B cell (primary cell): ENCODE measurements around the gene IGFBP7. TPM values are rescaled to one million over a fixed set of nuclear protein-coding genes. Genes with fewer than 3 reads are reported as not detected.

Experiments used
- ATAC-seq: fragments of 200-7000 bp; cut with Tn5 transposase; one replicate; pipeline ENCODE4 v1.10.0; 2021; ENCODE audit warnings: low read depth, mild to moderate bottlenecking, moderate number of reproducible peaks, moderate library complexity
- CTCF ChIA-PET: fragments of 350-600 bp; sonication (Branson Sonifier 250); formaldehyde crosslinking; loops from one replicate; lab custom pipeline; 2021; ENCODE audit warnings: antibody characterized with exemption, inconsistent platforms; lab: Charles Lee
- POLR2A ChIA-PET: fragments of 350-600 bp; sonication (Branson Sonifier 250); formaldehyde crosslinking; loops from one replicate; lab custom pipeline; 2021; ENCODE audit warnings: antibody characterized with exemption; lab: Charles Lee
- DNase-seq: peaks from one replicate; pipeline ENCODE4 v3.0.0; 2013
- H2AFZ ChIP-seq: 2 replicates; pipeline ENCODE4 v1.6.1; 2012; ENCODE audit warnings: mild to moderate bottlenecking, low read depth, low read length; ENCODE audit not compliant: insufficient read depth, poor library complexity, severe bottlenecking
- H3K27ac ChIP-seq, 2 donors: 1 replicate in 1 of 2; 2 replicates in 1 of 2; pipeline ENCODE4 v1.5.1; 2012 to 2013; ENCODE audit warnings: low read length in 2 of 2, mild to moderate bottlenecking in 2 of 2, moderate library complexity in 1 of 2
- H3K27me3 ChIP-seq, 4 experiments: fragments of 200-600 bp in 1 of 4; sonication (generic) in 1 of 4; replicated peaks in 1 of 4; 1 replicate in 2 of 4; 2 replicates in 2 of 4; pipeline versions ENCODE4 v1.6.1 to v1.7.0; 2013 to 2016; ENCODE audit warnings: low read length in 3 of 4, mild to moderate bottlenecking in 2 of 4, mixed read lengths in 1 of 4, moderate library complexity in 1 of 4; ENCODE audit not compliant: insufficient read depth in 4 of 4, control insufficient read depth in 3 of 4; ENCODE audit errors: control extremely low read depth in 1 of 4
- H3K36me3 ChIP-seq, 2 experiments: replicated peaks in 1 of 2; 1 replicate in 1 of 2; 2 replicates in 1 of 2; pipeline versions ENCODE4 v1.6.1 to v1.7.1; 2013; ENCODE audit warnings: low read length in 1 of 2; ENCODE audit not compliant: insufficient read depth in 2 of 2, control insufficient read depth in 1 of 2; ENCODE audit errors: control extremely low read depth in 1 of 2, extremely low read depth in 1 of 2
- H3K4me1 ChIP-seq, 2 donors: fragments of 200-600 bp in 1 of 2; sonication (generic) in 1 of 2; 1 replicate in 1 of 2; 2 replicates in 1 of 2; pipeline versions ENCODE4 v1.5.1 to v1.6.1; 2013 to 2017; ENCODE audit warnings: low read length in 2 of 2; ENCODE audit not compliant: control insufficient read depth in 2 of 2, insufficient read depth in 2 of 2
- H3K4me2 ChIP-seq: replicated peaks from 2 replicates; pipeline ENCODE3; 2012; ENCODE audit warnings: mild to moderate bottlenecking, low read depth, low read length; ENCODE audit not compliant: poor library complexity, severe bottlenecking
- H3K4me3 ChIP-seq, 5 experiments: fragments of 200-600 bp in 1 of 5; sonication (generic) in 1 of 5; 1 replicate in 3 of 5; 2 replicates in 2 of 5; pipeline versions ENCODE4 v1.5.1 to v1.7.0; 2011 to 2016; ENCODE audit warnings: low read length in 4 of 5, mild to moderate bottlenecking in 4 of 5, low read depth in 2 of 5, control low read depth in 1 of 5, moderate library complexity in 1 of 5; ENCODE audit not compliant: insufficient read depth in 1 of 5; ENCODE audit errors: control extremely low read depth in 1 of 5, extremely low read depth in 1 of 5
- H3K79me2 ChIP-seq: fragments of 200-600 bp; sonication (generic); one replicate; pipeline ENCODE4 v1.6.0; 2016; ENCODE audit warnings: low read length; ENCODE audit not compliant: control insufficient read depth, insufficient read depth
- H3K9ac ChIP-seq: fragments of 200-600 bp; sonication (generic); 2 replicates; pipeline ENCODE4 v1.6.1; 2017; ENCODE audit warnings: mild to moderate bottlenecking, low read length, moderate library complexity
- H3K9me3 ChIP-seq, 3 donors: one replicate each; pipeline versions ENCODE4 v1.6.1 to v1.7.1; 2013; ENCODE audit warnings: low read length in 2 of 3; ENCODE audit not compliant: control insufficient read depth in 2 of 3, insufficient read depth in 1 of 3; ENCODE audit errors: control extremely low read depth in 1 of 3
- H4K20me1 ChIP-seq: 2 replicates; pipeline ENCODE4 v1.6.0; 2012; ENCODE audit warnings: mild to moderate bottlenecking, low read length; ENCODE audit not compliant: insufficient read depth, control insufficient read depth, poor library complexity, severe bottlenecking
- H3K27ac Mint-ChIP-seq: one replicate; pipeline ENCODE4 v1.8.0; 2021; ENCODE audit warnings: mixed read lengths
- H3K27me3 Mint-ChIP-seq: one replicate; pipeline ENCODE4 v1.8.0; 2021; ENCODE audit warnings: mixed read lengths
- H3K4me1 Mint-ChIP-seq: one replicate; pipeline ENCODE4 v1.8.0; 2021; ENCODE audit warnings: mixed read lengths
- H3K4me3 Mint-ChIP-seq: one replicate; pipeline ENCODE4 v1.8.0; 2021; ENCODE audit warnings: mixed read lengths
- H3K9me3 Mint-ChIP-seq: one replicate; pipeline ENCODE4 v1.8.0; 2022; ENCODE audit warnings: mixed read lengths; ENCODE audit not compliant: insufficient read depth
- CTCF ChIP-seq: fragments of 200-600 bp; IDR thresholded peaks from one replicate; pipeline ENCODE4 v1.8.0; 2022; ENCODE audit warnings: antibody characterized with exemption, mild to moderate bottlenecking
- EZH2 ChIP-seq: IDR thresholded peaks from 2 replicates; pipeline ENCODE4 v1.6.1; 2012; ENCODE audit warnings: borderline replicate concordance, low read depth, mild to moderate bottlenecking, moderate library complexity, low read length; ENCODE audit not compliant: insufficient read depth, poor library complexity, severe bottlenecking
- WGBS: methylation state at CpG from one replicate; pipeline ENCODE4 v1.1.5; 2013; ENCODE audit warnings: missing lambda C conversion rate; ENCODE audit not compliant: insufficient coverage; 5-methylcytosine and 5-hydroxymethylcytosine counted together
- intact Hi-C: fragments of 100-400 bp; cut with micrococcal nuclease; formaldehyde crosslinking; loops from one replicate; pipeline ENCODE4 v1.10.0; 2022
- polyA plus RNA-seq: library from polyadenylated mRNA; depleted of rRNA; stranded (reverse); fragments of >200 nt; gene quantifications from 2 replicates; pipeline ENCODE4 v1.2.3, GENCODE V29; 2012
- total RNA-seq, 2 donors: library from RNA; stranded (reverse); fragments of 120-200 nt in 1 of 2; gene quantifications; 1 replicate in 1 of 2; 2 replicates in 1 of 2; pipeline versions ENCODE4 v1.2.3 to v1.2.4, GENCODE V29; 2013 to 2022

IGFBP7 gene
- total and polyA plus RNA-seq, 2 donors (not counting 1 experiment from before 2014, with no cell fraction given): 0.37 TPM; not detected in 1

GRCh38 chr4:57064811-57065711 is 45.1 kb downstream of the IGFBP7 start:
- H3K27me3 ChIP-seq: no peaks in the 10 kb centered on the region
- ChIA-PET CTCF (no interaction called here), POLR2A (no interaction called here)
- no peaks in the 10 kb centered on the region for H4K20me1 ChIP-seq
- DNase-seq (no peak), ATAC-seq (no peak)
- intact Hi-C loops: no loop called here
- Mint-ChIP-seq H3K27ac (no peak overlapping the region), H3K9me3 (no peaks in the 10 kb centered on the region), H3K27me3 (peaks cover 5% of the 10 kb centered on the region), H3K4me3 (no peak overlapping the region), H3K4me1 (no peaks in the 10 kb centered on the region)
- no peaks in the 10 kb centered on the region for H3K79me2 ChIP-seq
- H3K4me3 ChIP-seq: no peak overlapping the region
- TF ChIP-seq EZH2 (no peak), CTCF (no peak)
- H2AFZ ChIP-seq: no peak overlapping the region
- no peak overlapping the region for H3K27ac ChIP-seq
- no peaks in the 10 kb centered on the region for H3K4me1 ChIP-seq
- no peak overlapping the region for H3K4me2 ChIP-seq
- WGBS: 94% methylated on average over 18 of the region's 20 CpGs
- H3K9me3 ChIP-seq: no peaks in the 10 kb centered on the region
- no peak overlapping the region for H3K9ac ChIP-seq
- no peaks in the 10 kb centered on the region for H3K36me3 ChIP-seq

GRCh38 chr4:57064120-57064519 is 46.1 kb downstream of the IGFBP7 start:
- H2AFZ ChIP-seq: no peak overlapping the region
- Mint-ChIP-seq H3K27ac (no peak overlapping the region), H3K4me1 (no peaks in the 10 kb centered on the region), H3K9me3 (peaks cover 2% of the 10 kb centered on the region), H3K4me3 (no peak overlapping the region), H3K27me3 (peaks cover 8% of the 10 kb centered on the region)
- no peak overlapping the region for H3K9ac ChIP-seq
- H3K9me3 ChIP-seq: no peaks in the 10 kb centered on the region
- ChIA-PET CTCF (no interaction called here), POLR2A (no interaction called here)
- no peaks in the 10 kb centered on the region for H3K4me1 ChIP-seq
- TF ChIP-seq CTCF (no peak), EZH2 (no peak)
- H3K27me3 ChIP-seq: no peaks in the 10 kb centered on the region
- ATAC-seq (no peak), DNase-seq (no peak)
- H3K79me2 ChIP-seq: no peaks in the 10 kb centered on the region
- WGBS: no CpG with 5 or more reads among the region's 2 CpGs
- intact Hi-C loops: no loop called here
- no peaks in the 10 kb centered on the region for H4K20me1 ChIP-seq
- H3K4me2 ChIP-seq: no peak overlapping the region
- H3K36me3 ChIP-seq: no peaks in the 10 kb centered on the region
- no peak overlapping the region for H3K4me3 ChIP-seq
- H3K27ac ChIP-seq: no peak overlapping the region
